Measurements from ENCODE around the gene C6orf163. TPM values are rescaled to one million over a fixed set of nuclear protein-coding genes. Genes with fewer than 3 reads are reported as not detected.

Gene C6orf163
- total RNA-seq, 1 experiment from 2014 or later, result 1.2 TPM

DNA sequence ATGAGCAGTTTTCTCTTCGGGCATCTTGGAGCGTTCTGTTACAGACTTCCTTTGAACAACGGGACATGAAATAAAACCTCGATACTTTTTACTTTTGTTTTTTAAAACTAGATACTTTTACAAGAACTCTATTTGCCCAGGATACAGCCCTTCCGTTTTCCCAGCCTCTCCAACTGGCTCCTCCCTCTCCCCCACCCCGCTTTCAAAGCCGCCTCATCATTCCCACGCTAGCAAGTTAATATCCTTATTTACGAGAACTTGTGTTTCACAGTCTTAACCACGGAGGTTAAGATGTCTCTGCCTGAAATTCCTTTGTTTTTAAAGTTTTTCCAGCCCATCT lies 62.9 kb downstream of the C6orf163 start:
- no peak overlapping the region for H2AK5ac ChIP-seq (ENCODE audit: insufficient read length, low read length)
- H4K91ac ChIP-seq (ENCODE audit: insufficient read length, low read depth, low read length), result no peak overlapping the region
- no peak for DNase-seq
- H4K20me1 ChIP-seq (ENCODE audit: control insufficient read depth, insufficient read depth, insufficient read length), result no peaks in the 10 kb centered on the region
- H3K27me3 Mint-ChIP-seq (ENCODE audit: low read depth), result peaks cover 4% of the 10 kb centered on the region
- H3K14ac ChIP-seq (ENCODE audit: insufficient read depth, low read length), result no peak overlapping the region
- H2BK120ac ChIP-seq (ENCODE audit: low read depth, low read length, poor library complexity, severe bottlenecking), result no peak overlapping the region
- no peak overlapping the region for H3K27ac ChIP-seq (ENCODE audit: insufficient read length, low read depth, low read length)
- TF ChIP-seq, protein P1, sequence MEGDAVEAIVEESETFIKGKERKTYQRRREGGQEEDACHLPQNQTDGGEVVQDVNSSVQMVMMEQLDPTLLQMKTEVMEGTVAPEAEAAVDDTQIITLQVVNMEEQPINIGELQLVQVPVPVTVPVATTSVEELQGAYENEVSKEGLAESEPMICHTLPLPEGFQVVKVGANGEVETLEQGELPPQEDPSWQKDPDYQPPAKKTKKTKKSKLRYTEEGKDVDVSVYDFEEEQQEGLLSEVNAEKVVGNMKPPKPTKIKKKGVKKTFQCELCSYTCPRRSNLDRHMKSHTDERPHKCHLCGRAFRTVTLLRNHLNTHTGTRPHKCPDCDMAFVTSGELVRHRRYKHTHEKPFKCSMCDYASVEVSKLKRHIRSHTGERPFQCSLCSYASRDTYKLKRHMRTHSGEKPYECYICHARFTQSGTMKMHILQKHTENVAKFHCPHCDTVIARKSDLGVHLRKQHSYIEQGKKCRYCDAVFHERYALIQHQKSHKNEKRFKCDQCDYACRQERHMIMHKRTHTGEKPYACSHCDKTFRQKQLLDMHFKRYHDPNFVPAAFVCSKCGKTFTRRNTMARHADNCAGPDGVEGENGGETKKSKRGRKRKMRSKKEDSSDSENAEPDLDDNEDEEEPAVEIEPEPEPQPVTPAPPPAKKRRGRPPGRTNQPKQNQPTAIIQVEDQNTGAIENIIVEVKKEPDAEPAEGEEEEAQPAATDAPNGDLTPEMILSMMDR (conservative IDR thresholded peaks at IDR 0.05), result no peak
- peak overlapping the region in 1 of 3 experiments; percentile 84; a peak in 2 of 7 replicates for H3K27ac Mint-ChIP-seq
- H3K79me1 ChIP-seq (ENCODE audit: insufficient read depth, low read depth, low read length, poor library complexity, severe bottlenecking), result no peaks in the 10 kb centered on the region
- H3K9me3 ChIP-seq (ENCODE audit: control insufficient read depth, low read depth, low read length), result no peaks in the 10 kb centered on the region
- H3K9me3 Mint-ChIP-seq, result no peaks in the 10 kb centered on the region
- H3K18ac ChIP-seq (ENCODE audit: insufficient read length, low read depth, low read length), result no peak overlapping the region
- no peaks in the 10 kb centered on the region for H3K79me2 ChIP-seq (ENCODE audit: insufficient read depth, low read length)
- no peak overlapping the region for H4K8ac ChIP-seq (replicated peaks; ENCODE audit: insufficient read length, low read depth, low read length)
- peak overlapping the region; percentile 79 to 92 for H3K4me3 Mint-ChIP-seq
- no peak overlapping the region for H2BK5ac ChIP-seq (ENCODE audit: insufficient read length, low read length)
- H4K5ac ChIP-seq (ENCODE audit: insufficient read length, low read depth, low read length), result no peak overlapping the region
- H3K4me1 ChIP-seq (ENCODE audit: insufficient read depth, low read length), result no peaks in the 10 kb centered on the region
- H3K23ac ChIP-seq (ENCODE audit: insufficient read length, low read depth, low read length), result no peak overlapping the region
- H3K4me1 Mint-ChIP-seq, result peaks cover 0 to 3% of the 10 kb centered on the region in 2 experiments; a peak in 2 of 4 replicates
- H3K27me3 ChIP-seq (ENCODE audit: insufficient read depth, low read length), result no peaks in the 10 kb centered on the region
- H3K36me3 Mint-ChIP-seq (ENCODE audit: insufficient read depth in 1 of 3, low read depth in 3 of 3), result no peaks in the 10 kb centered on the region
- H2BK20ac ChIP-seq (ENCODE audit: low read depth, low read length, poor library complexity, severe bottlenecking), result no peak overlapping the region
- H2AFZ ChIP-seq (ENCODE audit: low read length), result peak overlapping the region; percentile 99
- no peak overlapping the region for H2BK12ac ChIP-seq (ENCODE audit: insufficient read length, low read depth, low read length)
- no CpG with 5 or more reads among the region's 10 CpGs for WGBS (ENCODE audit: extremely low coverage, insufficient read length, low lambda C conversion rate)
- H2BK15ac ChIP-seq (ENCODE audit: low read depth, low read length), result no peak overlapping the region
- no peak overlapping the region for H3K56ac ChIP-seq (ENCODE audit: insufficient read length, low read depth, low read length)
- H3K4ac ChIP-seq (ENCODE audit: low read depth, low read length), result no peak overlapping the region
- peaks cover 5% of the 10 kb centered on the region for H3K23me2 ChIP-seq (ENCODE audit: insufficient read length, low read depth, low read length, poor library complexity, severe bottlenecking)
- no peak overlapping the region for H3T11ph ChIP-seq (ENCODE audit: low read length)
- H3K4me2 ChIP-seq (ENCODE audit: insufficient read depth, insufficient read length, low read length), result peak overlapping the region; percentile 94
- H3K9ac ChIP-seq (ENCODE audit: extremely low read depth, insufficient read length, low read length), result no peak overlapping the region

Data from H9 (cell line).